Heart left ventricle (tissue), 16 donors: Measurements from ENCODE around the gene ARHGEF26. TPM values are rescaled to one million over a fixed set of nuclear protein-coding genes. Genes with fewer than 3 reads are reported as not detected.
A peak's percentile ranks its signal among the peaks of the same experiment; 100 is the strongest.

ENCODE experiments used
- ATAC-seq, 4 donors: fragments of 200-7000 bp; cut with Tn5 transposase; one replicate each; pipeline ENCODE4 v1.9.1; 2020 to 2022; ENCODE audit warnings: moderate library complexity in 4 of 4, mild to moderate bottlenecking in 3 of 4, moderate number of reproducible peaks in 1 of 4
- DNase-seq, 5 donors: peaks; one replicate each; pipeline ENCODE4 v3.0.0-alpha.2; 2020
- H3K27ac ChIP-seq, 12 donors: fragments of 200-600 bp; sonication (generic) in 4 of 12; one replicate each; pipeline versions ENCODE4 v1.5.0 to v1.8.0; 2016 to 2022; ENCODE audit warnings: mild to moderate bottlenecking in 2 of 12
- H3K27me3 ChIP-seq, 9 donors: fragments of 200-600 bp; sonication (generic) in 2 of 9; one replicate each; pipeline versions ENCODE4 v1.5.1 to v1.8.0; 2016 to 2022; ENCODE audit warnings: mild to moderate bottlenecking in 3 of 9
- H3K36me3 ChIP-seq, 9 donors: fragments of 200-600 bp; sonication (generic) in 2 of 9; one replicate each; pipeline versions ENCODE4 v1.5.0 to v1.8.0; 2018 to 2022; ENCODE audit warnings: mild to moderate bottlenecking in 2 of 9
- H3K4me1 ChIP-seq, 12 donors: fragments of 200-600 bp; sonication (generic) in 4 of 12; one replicate each; pipeline versions ENCODE4 v1.5.0 to v1.8.0; 2016 to 2022; ENCODE audit warnings: mild to moderate bottlenecking in 3 of 12
- H3K4me3 ChIP-seq, 12 donors: fragments of 200-600 bp; sonication (generic) in 4 of 12; one replicate each; pipeline versions ENCODE4 v1.5.0 to v1.8.0; 2017 to 2022; ENCODE audit warnings: mild to moderate bottlenecking in 9 of 12, moderate library complexity in 4 of 12
- H3K9me3 ChIP-seq, 12 donors: fragments of 200-600 bp; sonication (generic) in 4 of 12; one replicate each; pipeline versions ENCODE4 v1.5.0 to v1.8.0; 2016 to 2022; ENCODE audit warnings: mild to moderate bottlenecking in 1 of 12
- POLR2A ChIP-seq, 2 donors: fragments of 450-650 bp; IDR thresholded peaks; one replicate each; pipeline ENCODE4 v1.6.1; 2017; ENCODE audit warnings: antibody characterized with exemption in 2 of 2, mild to moderate bottlenecking in 2 of 2, moderate library complexity in 2 of 2
- WGBS, 4 donors: extraction: QIAGEN DNeasy Blood & Tissue Kit in 2 of 4; methylation state at CpG; one replicate each; pipeline versions ENCODE4 v1.1.5 to v1.1.7; 2013 to 2018; 5-methylcytosine and 5-hydroxymethylcytosine counted together
- intact Hi-C, 10 donors: fragments of 100-400 bp; cut with DNase I; formaldehyde crosslinking; loops; one replicate each; pipeline versions ENCODE4 v1.11.1 to v1.14.2; 2022
- polyA plus RNA-seq, 2 donors: library from polyadenylated mRNA; stranded (reverse); fragments of 200-250 nt; gene quantifications; one replicate each; pipeline ENCODE4 v1.2.3, GENCODE V29; 2013
- total RNA-seq, 9 donors: library from RNA; depleted of rRNA in 2 of 9; stranded (reverse); fragments of >200 nt in 2 of 9; fragmentation: NEBNext Ultra II Directional in 3 of 9; extraction: Animal tissue kit (Norgen Biotek cat#: 25700) in 3 of 9; gene quantifications; one replicate each; pipeline versions ENCODE4 v1.1.0 to v1.2.4, GENCODE V29; 2016 to 2023
- TF ChIP-seq, protein P1 (sequence below), 12 donors: fragments of 200-600 bp; sonication (generic) in 4 of 12; IDR thresholded peaks; one replicate each; pipeline versions ENCODE4 v1.5.0 to v1.8.0; 2018 to 2022; ENCODE audit warnings: antibody characterized with exemption in 12 of 12, mild to moderate bottlenecking in 5 of 12
- donor health status: ischemic (EF 13 %, LVEDD 7.1; RV severe dilation, severe dysfunction).
- donor health status: healthy with polysubstance abuse.
- donor health status: DM: no; HTN: yes; CAD: no.
- donor health status: DM: no; HTN: no; CAD: no.
- donor health status: ischemic (EF 25% LVEDD 6.9; RV normal size, moderate dysfunction).
- donor health status: ischemic (EF 25% LVEDD 5.7; RV mildly dilated, moderate dysfunction).
- donor health status: healthy.
- donor health status: DM: yes; HTN: yes; CAD: no.
- donor health status: ischemic (EF 35%, LVEDD 5.7; RV mildly dilated, moderate dysfunction).
- donor health status: nonischemic (EF 11% LVEDD 7.7; RV severe dilation, severe dysfunction).
- donor health status: DM: yes; HTN: yes; CAD: no.
- donor health status: PGD.
- donor health status: ischemic (EF 29% LVEDD 5.4; RV normal size, mild dysfunction).
- donor health status: nonischemic (EF 23%, LVEDD 6.1; RV moderate dilation, normal function).

The ARHGEF26 gene
- total and polyA plus RNA-seq, 11 donors: 0.68 to 2.3 (median 1.3) TPM

DNA sequence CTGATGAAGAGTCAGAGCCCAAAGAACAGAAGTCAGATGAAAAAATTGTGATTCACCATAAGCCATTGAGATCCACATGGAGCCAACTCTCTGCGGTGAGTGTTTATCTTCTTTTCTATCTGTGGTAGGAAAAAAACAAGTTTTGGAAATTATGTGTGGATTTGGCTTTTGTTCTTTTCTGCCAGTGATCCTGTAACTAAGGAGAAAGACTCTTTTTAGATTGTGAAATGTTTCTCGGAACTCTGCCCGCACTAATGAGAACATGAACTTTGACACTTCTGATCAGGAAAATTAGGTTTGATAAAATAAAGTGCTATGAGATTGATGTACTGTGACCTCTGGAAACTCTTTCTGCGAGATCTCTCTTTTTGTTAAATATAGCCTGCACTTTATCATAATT, 8.4 kb downstream of the ARHGEF26 start:
- peaks cover 0 to 5% (median 0%) of the 10 kb centered on the region in 12 donors for H3K4me1 ChIP-seq

DNA sequence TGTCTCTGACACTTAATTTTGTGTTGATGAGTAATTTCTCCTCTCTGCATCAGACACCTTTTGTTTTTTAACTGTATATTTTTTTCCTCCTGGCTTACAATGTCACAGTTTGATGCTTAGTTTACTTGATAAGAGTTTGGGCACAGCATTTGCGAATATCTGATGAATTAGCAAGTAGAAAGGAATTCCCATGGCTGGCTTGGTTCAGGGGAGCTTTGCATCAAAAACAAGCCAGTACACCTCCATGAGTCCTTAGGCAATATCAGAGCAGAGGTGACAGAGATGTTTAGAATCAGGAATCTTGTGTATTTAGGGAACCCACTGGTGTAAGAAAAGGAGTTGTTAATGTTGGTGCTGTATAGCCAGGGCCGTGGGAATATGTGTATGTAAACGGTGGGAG, 9.3 kb downstream of the ARHGEF26 start:
- intact Hi-C loops: no loop called here
- Histone ChIP-seq H3K4me1 (peaks cover 0 to 5% (median 0%) of the 10 kb centered on the region in 12 donors), H3K9me3 (no peaks in the 10 kb centered on the region), H3K4me3 (no peak overlapping the region), H3K36me3 (peaks cover 0 to 8% (median 0%) of the 10 kb centered on the region in 9 donors), H3K27me3 (no peaks in the 10 kb centered on the region), H3K27ac (no peak overlapping the region)
- DNase-seq (no peak), ATAC-seq (no peak)
- TF ChIP-seq, protein P1, sequence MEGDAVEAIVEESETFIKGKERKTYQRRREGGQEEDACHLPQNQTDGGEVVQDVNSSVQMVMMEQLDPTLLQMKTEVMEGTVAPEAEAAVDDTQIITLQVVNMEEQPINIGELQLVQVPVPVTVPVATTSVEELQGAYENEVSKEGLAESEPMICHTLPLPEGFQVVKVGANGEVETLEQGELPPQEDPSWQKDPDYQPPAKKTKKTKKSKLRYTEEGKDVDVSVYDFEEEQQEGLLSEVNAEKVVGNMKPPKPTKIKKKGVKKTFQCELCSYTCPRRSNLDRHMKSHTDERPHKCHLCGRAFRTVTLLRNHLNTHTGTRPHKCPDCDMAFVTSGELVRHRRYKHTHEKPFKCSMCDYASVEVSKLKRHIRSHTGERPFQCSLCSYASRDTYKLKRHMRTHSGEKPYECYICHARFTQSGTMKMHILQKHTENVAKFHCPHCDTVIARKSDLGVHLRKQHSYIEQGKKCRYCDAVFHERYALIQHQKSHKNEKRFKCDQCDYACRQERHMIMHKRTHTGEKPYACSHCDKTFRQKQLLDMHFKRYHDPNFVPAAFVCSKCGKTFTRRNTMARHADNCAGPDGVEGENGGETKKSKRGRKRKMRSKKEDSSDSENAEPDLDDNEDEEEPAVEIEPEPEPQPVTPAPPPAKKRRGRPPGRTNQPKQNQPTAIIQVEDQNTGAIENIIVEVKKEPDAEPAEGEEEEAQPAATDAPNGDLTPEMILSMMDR (IDR thresholded peaks at IDR 0.05): no peak
- TF ChIP-seq POLR2A (IDR thresholded peaks at IDR 0.05): no peak
- 88 to 94% (median 89%) methylated on average over 3 of the region's 3 CpGs for WGBS, 4 donors

More for the DNA sequence above, 8.4 kb downstream of the ARHGEF26 start:
- ATAC-seq (no peak), DNase-seq (no peak)
- Histone ChIP-seq H3K4me3 (no peak overlapping the region), H3K9me3 (no peaks in the 10 kb centered on the region), H3K27me3 (no peaks in the 10 kb centered on the region), H3K27ac (peak overlapping the region in 1 of 12 donors; percentile 13), H3K36me3 (peaks cover 0 to 8% (median 0%) of the 10 kb centered on the region in 9 donors)
- TF ChIP-seq, protein P1 (IDR thresholded peaks at IDR 0.05): no peak
- no peak for TF ChIP-seq POLR2A (IDR thresholded peaks at IDR 0.05)
- WGBS, 4 donors: 88 to 97% (median 94%) methylated on average over 4 of the region's 4 CpGs
- intact Hi-C loops: loop anchor here in 5 of 10 donors (10.0 kb wide), 2 partner anchors 105 to 125 kb away; no protein-coding TSS in a partner anchor

DNA sequence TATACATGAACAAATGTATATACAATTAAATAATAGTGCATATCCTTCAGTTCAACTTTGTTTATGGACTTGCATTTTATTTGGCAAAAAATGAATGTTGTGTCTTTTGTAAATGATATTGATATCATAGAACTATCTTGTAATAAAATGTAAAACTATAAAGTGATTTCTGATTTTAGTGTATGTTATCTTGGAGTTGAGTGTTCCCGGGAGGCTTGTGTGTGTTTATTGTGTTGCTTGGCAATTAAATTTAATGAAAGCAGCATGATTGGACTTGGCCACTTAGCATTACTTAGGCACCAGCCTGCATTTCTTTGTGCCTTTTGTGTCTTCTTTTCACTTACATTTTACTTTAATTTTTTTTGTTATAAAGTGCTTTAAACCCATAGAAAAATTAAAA, 10.6 kb downstream of the ARHGEF26 start:
- peaks cover 0 to 8% (median 0%) of the 10 kb centered on the region in 9 donors for H3K36me3 ChIP-seq
- no peak for DNase-seq
- H3K9me3 ChIP-seq: no peaks in the 10 kb centered on the region
- H3K27me3 ChIP-seq: no peaks in the 10 kb centered on the region
- H3K27ac ChIP-seq: peak overlapping the region in 1 of 12 donors; percentile 13
- peaks cover 0 to 5% (median 0%) of the 10 kb centered on the region in 12 donors for H3K4me1 ChIP-seq
- no peak for ATAC-seq
- no peak overlapping the region for H3K4me3 ChIP-seq
- intact Hi-C loops: no loop called here
- no peak for TF ChIP-seq POLR2A (IDR thresholded peaks at IDR 0.05)
- TF ChIP-seq, protein P1 (IDR thresholded peaks at IDR 0.05): no peak
- 42 to 54% (median 46%) methylated on average over 1 of the region's 1 CpG for WGBS, 4 donors

DNA sequence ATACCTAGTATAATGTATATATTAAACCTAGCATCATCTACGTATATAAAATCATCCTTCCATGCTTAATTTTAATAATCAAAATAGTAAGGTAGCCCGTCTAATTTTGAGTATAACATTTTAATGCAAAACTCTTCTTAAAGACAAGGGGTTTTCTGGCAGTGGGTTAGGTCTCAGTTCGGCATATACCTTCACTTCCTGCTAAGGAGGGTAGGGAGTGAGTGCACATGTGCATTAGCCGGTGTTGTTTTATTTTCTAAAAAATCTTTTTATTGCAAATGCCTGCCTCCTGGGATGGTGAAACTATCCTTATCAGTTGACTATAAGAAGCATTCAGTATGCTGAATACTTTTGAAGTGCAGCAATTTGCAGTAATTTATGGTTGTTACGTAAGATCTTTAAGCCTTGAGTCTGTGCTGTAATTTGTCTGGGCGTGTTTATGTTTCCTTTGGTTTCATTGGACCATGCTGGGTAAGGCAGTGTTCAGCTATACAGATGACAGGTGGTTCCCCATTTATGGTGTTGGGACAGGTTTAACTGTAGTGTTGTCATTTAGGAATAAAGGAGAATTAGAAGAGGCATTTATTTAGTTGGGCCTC, 11.7 kb downstream of the ARHGEF26 start:
- Histone ChIP-seq H3K4me1 (peaks cover 0 to 5% (median 0%) of the 10 kb centered on the region in 12 donors), H3K27me3 (no peaks in the 10 kb centered on the region), H3K36me3 (peaks cover 0 to 8% (median 0%) of the 10 kb centered on the region in 9 donors), H3K27ac (peak overlapping the region in 1 of 12 donors; percentile 34), H3K9me3 (no peaks in the 10 kb centered on the region), H3K4me3 (no peak overlapping the region)
- 85 to 94% (median 90%) methylated on average over 6 of the region's 6 CpGs for WGBS, 4 donors
- intact Hi-C loops: no loop called here
- TF ChIP-seq, protein P1 (IDR thresholded peaks at IDR 0.05): no peak
- no peak for TF ChIP-seq POLR2A (IDR thresholded peaks at IDR 0.05)
- no peak for DNase-seq
- no peak for ATAC-seq
